HepG2 (cell line): ENCODE data around the gene C16orf87. TPM values are rescaled to one million over a fixed set of nuclear protein-coding genes. Genes with fewer than 3 reads are reported as not detected.

Experiments used
- AGO1 ChIP-seq: fragments of 200-400 bp; formaldehyde crosslinking; IDR thresholded peaks from 2 replicates; pipeline ENCODE4 v1.6.1; 2017; ENCODE audit warnings: mild to moderate bottlenecking, low read depth, low read length, moderate library complexity; ENCODE audit not compliant: poor library complexity, severe bottlenecking
- CEBPG ChIP-seq: IDR thresholded peaks from 2 replicates; pipeline ENCODE4 v1.6.1; 2016
- FOXK1 ChIP-seq: sonication (generic); formaldehyde crosslinking; IDR thresholded peaks from 2 replicates; pipeline ENCODE4 v1.4.0; 2020; ENCODE audit warnings: low read depth, missing genetic modification reagents, borderline replicate concordance
- HCFC1 ChIP-seq: fragments of 150-350 bp; IDR thresholded peaks from 2 replicates; pipeline ENCODE4 v1.6.1; 2014; ENCODE audit warnings: low read depth, low read length
- KDM6A ChIP-seq: IDR thresholded peaks from 2 replicates; pipeline ENCODE4 v1.6.1; 2016; ENCODE audit warnings: low read depth
- MYNN ChIP-seq: sonication (generic); formaldehyde crosslinking; IDR thresholded peaks from 2 replicates; pipeline ENCODE4 v1.4.0; 2020; ENCODE audit warnings: mild to moderate bottlenecking, low read depth, missing genetic modification reagents
- RARG ChIP-seq: sonication (generic); formaldehyde crosslinking; IDR thresholded peaks from 2 replicates; pipeline ENCODE4 v1.4.0; 2020; ENCODE audit warnings: low read depth, mild to moderate bottlenecking, missing genetic modification reagents
- YEATS2 ChIP-seq: sonication (generic); formaldehyde crosslinking; IDR thresholded peaks from 2 replicates; pipeline ENCODE4 v1.4.0; 2020; ENCODE audit warnings: missing genetic modification reagents, borderline replicate concordance
- ZFY ChIP-seq: sonication (generic); formaldehyde crosslinking; IDR thresholded peaks from 2 replicates; pipeline ENCODE4 v1.4.0; 2020; ENCODE audit warnings: missing genetic modification reagents
- ZFYVE20 ChIP-seq: sonication (generic); formaldehyde crosslinking; IDR thresholded peaks from 2 replicates; pipeline ENCODE4 v1.8.0; 2023; ENCODE audit warnings: low read depth, mild to moderate bottlenecking, moderate library complexity, missing genetic modification reagents, borderline replicate concordance
- ZNF34 ChIP-seq: sonication (generic); formaldehyde crosslinking; IDR thresholded peaks from 2 replicates; pipeline ENCODE4 v1.4.0; 2020; ENCODE audit warnings: mild to moderate bottlenecking, missing genetic modification reagents, borderline replicate concordance
- ZNF484 ChIP-seq: sonication (generic); formaldehyde crosslinking; IDR thresholded peaks from 2 replicates; pipeline ENCODE4 v1.5.1; 2020; ENCODE audit warnings: mild to moderate bottlenecking, low read depth, missing genetic modification reagents, borderline replicate concordance
- ZNF501 ChIP-seq: sonication (generic); formaldehyde crosslinking; IDR thresholded peaks from 2 replicates; pipeline ENCODE4 v1.5.1; 2020; ENCODE audit warnings: mild to moderate bottlenecking, moderate library complexity, missing genetic modification reagents
- ZNF83 ChIP-seq: sonication (generic); formaldehyde crosslinking; IDR thresholded peaks from 2 replicates; pipeline ENCODE4 v1.4.0; 2020; ENCODE audit warnings: missing genetic modification reagents, mild to moderate bottlenecking, borderline replicate concordance
- polyA plus RNA-seq, 8 experiments: library from polyadenylated mRNA; depleted of rRNA in 3 of 8; stranded (reverse) in 7 of 8; unstranded in 1 of 8; fragments of >200 nt; fragmentation: Illumina TruSeq in 4 of 8; extraction: Trizol in 4 of 8; gene quantifications; 2 replicates each; pipeline versions ENCODE4 v1.2.1 to v1.2.3, GENCODE V29; 2011 to 2016; ENCODE audit warnings: low read depth in 4 of 8, missing spikeins in 1 of 8, mixed read lengths in 1 of 8; ENCODE audit not compliant: insufficient read depth in 1 of 8
- total RNA-seq, 5 experiments: library from RNA; depleted of rRNA; stranded (reverse); fragments of >200 nt; fragmentation: Illumina TruSeq; extraction: Trizol; gene quantifications; 2 replicates each; pipeline ENCODE4 v1.2.3, GENCODE V29; 2016; ENCODE audit warnings: low read depth in 1 of 5
- TF ChIP-seq, protein P1 (sequence below): sonication (generic); formaldehyde crosslinking; IDR thresholded peaks from 2 replicates; pipeline ENCODE4 v1.4.0; 2020; ENCODE audit warnings: mild to moderate bottlenecking, missing genetic modification reagents
- TF ChIP-seq, protein P2 (sequence below): sonication (generic); formaldehyde crosslinking; conservative IDR thresholded peaks from 2 replicates; pipeline ENCODE4 v1.4.0; 2020; ENCODE audit warnings: missing genetic modification reagents
- TF ChIP-seq, protein P3 (sequence below): sonication (generic); formaldehyde crosslinking; conservative IDR thresholded peaks from 2 replicates; pipeline ENCODE4 v1.4.0; 2020; ENCODE audit warnings: mild to moderate bottlenecking, missing genetic modification reagents, moderate library complexity
- TF ChIP-seq, protein P4 (sequence below): sonication (generic); formaldehyde crosslinking; IDR thresholded peaks from 2 replicates; pipeline ENCODE4 v1.8.0; 2023; ENCODE audit warnings: mild to moderate bottlenecking, missing genetic modification reagents
- TF ChIP-seq, protein P5 (sequence below): sonication (generic); formaldehyde crosslinking; IDR thresholded peaks from 2 replicates; pipeline ENCODE4 v1.4.0; 2020; ENCODE audit warnings: missing genetic modification reagents
- TF ChIP-seq, protein P6 (sequence below): sonication (generic); formaldehyde crosslinking; IDR thresholded peaks from 2 replicates; pipeline ENCODE4 v1.4.0; 2020; ENCODE audit warnings: mild to moderate bottlenecking, missing genetic modification reagents
- TF ChIP-seq, protein P7 (sequence below): sonication (generic); formaldehyde crosslinking; conservative IDR thresholded peaks from 2 replicates; pipeline ENCODE4 v1.8.1; 2023; ENCODE audit warnings: missing genetic modification reagents

Gene C16orf87
- total and polyA plus RNA-seq, 2 of the 13 experiments (the other 11 are each of a cell fraction or from before 2014, with no cell fraction given), result 8.6 to 19.5 TPM

DNA sequence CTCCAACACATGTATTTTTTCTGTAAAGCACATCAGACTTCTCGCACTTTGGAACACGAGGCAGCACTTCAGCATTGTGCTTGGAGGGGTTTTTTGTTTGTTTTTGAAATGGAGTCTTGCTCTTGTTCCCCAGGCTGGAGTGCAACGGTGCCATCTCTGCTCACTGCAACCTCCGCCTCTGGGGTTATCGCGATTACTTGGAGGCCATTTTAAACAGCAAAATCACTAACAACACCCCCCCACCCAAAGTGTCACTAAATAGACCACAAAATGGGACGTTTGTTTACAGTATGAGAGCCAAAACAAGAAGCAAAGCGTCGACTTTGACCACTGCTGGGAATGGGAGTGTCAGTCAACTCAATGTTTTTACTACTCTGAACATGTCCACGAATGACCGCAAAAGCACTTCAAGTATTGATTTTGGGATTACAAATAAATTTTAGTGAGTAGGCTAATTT, 9.0 kb upstream of the C16orf87 start (continued):
- TF ChIP-seq HCFC1, result no peak
- TF ChIP-seq ZNF501 (CRISPR knock-in tag), result no peak
- TF ChIP-seq, protein P1, sequence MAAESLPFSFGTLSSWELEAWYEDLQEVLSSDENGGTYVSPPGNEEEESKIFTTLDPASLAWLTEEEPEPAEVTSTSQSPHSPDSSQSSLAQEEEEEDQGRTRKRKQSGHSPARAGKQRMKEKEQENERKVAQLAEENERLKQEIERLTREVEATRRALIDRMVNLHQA (CRISPR knock-in tag), result no peak
- TF ChIP-seq ZNF34 (CRISPR knock-in tag), result no peak
- no peak for TF ChIP-seq CEBPG (CRISPR knock-in tag)
- TF ChIP-seq, protein P2, sequence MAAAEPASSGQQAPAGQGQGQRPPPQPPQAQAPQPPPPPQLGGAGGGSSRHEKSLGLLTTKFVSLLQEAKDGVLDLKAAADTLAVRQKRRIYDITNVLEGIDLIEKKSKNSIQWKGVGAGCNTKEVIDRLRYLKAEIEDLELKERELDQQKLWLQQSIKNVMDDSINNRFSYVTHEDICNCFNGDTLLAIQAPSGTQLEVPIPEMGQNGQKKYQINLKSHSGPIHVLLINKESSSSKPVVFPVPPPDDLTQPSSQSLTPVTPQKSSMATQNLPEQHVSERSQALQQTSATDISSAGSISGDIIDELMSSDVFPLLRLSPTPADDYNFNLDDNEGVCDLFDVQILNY (CRISPR knock-in tag), result no peak
- TF ChIP-seq, protein P3, sequence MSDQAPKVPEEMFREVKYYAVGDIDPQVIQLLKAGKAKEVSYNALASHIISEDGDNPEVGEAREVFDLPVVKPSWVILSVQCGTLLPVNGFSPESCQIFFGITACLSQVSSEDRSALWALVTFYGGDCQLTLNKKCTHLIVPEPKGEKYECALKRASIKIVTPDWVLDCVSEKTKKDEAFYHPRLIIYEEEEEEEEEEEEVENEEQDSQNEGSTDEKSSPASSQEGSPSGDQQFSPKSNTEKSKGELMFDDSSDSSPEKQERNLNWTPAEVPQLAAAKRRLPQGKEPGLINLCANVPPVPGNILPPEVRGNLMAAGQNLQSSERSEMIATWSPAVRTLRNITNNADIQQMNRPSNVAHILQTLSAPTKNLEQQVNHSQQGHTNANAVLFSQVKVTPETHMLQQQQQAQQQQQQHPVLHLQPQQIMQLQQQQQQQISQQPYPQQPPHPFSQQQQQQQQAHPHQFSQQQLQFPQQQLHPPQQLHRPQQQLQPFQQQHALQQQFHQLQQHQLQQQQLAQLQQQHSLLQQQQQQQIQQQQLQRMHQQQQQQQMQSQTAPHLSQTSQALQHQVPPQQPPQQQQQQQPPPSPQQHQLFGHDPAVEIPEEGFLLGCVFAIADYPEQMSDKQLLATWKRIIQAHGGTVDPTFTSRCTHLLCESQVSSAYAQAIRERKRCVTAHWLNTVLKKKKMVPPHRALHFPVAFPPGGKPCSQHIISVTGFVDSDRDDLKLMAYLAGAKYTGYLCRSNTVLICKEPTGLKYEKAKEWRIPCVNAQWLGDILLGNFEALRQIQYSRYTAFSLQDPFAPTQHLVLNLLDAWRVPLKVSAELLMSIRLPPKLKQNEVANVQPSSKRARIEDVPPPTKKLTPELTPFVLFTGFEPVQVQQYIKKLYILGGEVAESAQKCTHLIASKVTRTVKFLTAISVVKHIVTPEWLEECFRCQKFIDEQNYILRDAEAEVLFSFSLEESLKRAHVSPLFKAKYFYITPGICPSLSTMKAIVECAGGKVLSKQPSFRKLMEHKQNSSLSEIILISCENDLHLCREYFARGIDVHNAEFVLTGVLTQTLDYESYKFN (CRISPR knock-in tag), result peak; percentile 77
- no peak for TF ChIP-seq AGO1
- peak; percentile 27; the same call in 1 of the 2 replicates for TF ChIP-seq YEATS2 (CRISPR knock-in tag)
- TF ChIP-seq ZNF83 (CRISPR knock-in tag), result no peak
- TF ChIP-seq, protein P4, sequence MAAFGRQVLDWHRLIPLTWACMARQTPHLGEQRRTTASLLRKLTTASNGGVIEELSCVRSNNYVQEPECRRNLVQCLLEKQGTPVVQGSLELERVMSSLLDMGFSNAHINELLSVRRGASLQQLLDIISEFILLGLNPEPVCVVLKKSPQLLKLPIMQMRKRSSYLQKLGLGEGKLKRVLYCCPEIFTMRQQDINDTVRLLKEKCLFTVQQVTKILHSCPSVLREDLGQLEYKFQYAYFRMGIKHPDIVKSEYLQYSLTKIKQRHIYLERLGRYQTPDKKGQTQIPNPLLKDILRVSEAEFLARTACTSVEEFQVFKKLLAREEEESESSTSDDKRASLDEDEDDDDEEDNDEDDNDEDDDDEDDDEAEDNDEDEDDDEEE (CRISPR knock-in tag), result no peak
- TF ChIP-seq, protein P5, sequence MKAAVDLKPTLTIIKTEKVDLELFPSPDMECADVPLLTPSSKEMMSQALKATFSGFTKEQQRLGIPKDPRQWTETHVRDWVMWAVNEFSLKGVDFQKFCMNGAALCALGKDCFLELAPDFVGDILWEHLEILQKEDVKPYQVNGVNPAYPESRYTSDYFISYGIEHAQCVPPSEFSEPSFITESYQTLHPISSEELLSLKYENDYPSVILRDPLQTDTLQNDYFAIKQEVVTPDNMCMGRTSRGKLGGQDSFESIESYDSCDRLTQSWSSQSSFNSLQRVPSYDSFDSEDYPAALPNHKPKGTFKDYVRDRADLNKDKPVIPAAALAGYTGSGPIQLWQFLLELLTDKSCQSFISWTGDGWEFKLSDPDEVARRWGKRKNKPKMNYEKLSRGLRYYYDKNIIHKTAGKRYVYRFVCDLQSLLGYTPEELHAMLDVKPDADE (CRISPR knock-in tag), result no peak
- no peak for TF ChIP-seq MYNN (CRISPR knock-in tag)
- peak; percentile 44; the same call in 1 of the 2 replicates for TF ChIP-seq KDM6A (CRISPR knock-in tag)
- no peak for TF ChIP-seq ZNF484
- no peak for TF ChIP-seq ZFY
- no peak for TF ChIP-seq ZFYVE20 (CRISPR knock-in tag)
- TF ChIP-seq, protein P6, sequence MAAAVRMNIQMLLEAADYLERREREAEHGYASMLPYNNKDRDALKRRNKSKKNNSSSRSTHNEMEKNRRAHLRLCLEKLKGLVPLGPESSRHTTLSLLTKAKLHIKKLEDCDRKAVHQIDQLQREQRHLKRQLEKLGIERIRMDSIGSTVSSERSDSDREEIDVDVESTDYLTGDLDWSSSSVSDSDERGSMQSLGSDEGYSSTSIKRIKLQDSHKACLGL (CRISPR knock-in tag), result no peak
- TF ChIP-seq RARG (CRISPR knock-in tag), result no peak
- TF ChIP-seq FOXK1 (CRISPR knock-in tag), result peak; percentile 56; the same call in 1 of the 2 replicates
- TF ChIP-seq, protein P7, sequence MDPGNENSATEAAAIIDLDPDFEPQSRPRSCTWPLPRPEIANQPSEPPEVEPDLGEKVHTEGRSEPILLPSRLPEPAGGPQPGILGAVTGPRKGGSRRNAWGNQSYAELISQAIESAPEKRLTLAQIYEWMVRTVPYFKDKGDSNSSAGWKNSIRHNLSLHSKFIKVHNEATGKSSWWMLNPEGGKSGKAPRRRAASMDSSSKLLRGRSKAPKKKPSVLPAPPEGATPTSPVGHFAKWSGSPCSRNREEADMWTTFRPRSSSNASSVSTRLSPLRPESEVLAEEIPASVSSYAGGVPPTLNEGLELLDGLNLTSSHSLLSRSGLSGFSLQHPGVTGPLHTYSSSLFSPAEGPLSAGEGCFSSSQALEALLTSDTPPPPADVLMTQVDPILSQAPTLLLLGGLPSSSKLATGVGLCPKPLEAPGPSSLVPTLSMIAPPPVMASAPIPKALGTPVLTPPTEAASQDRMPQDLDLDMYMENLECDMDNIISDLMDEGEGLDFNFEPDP, result no peak
